Suppressor macrophage treated with lipopolysaccharide for 4 hours (primary cell): ENCODE results near the gene RAPGEF1.
"Not testable (repeated sequence)": the region's sequence is repeated elsewhere in the genome, so short reads cannot be mapped to it uniquely, and the experiment has no call there.

Experiments used
- DNase-seq: peaks from one replicate; pipeline ENCODE4 v3.0.0-alpha.2; 2020

The RAPGEF1 gene

GRCh38 chr9:131739959-131740648 is at the start of gene RAPGEF1:
Gene RAPGEF1 (minus strand): TSS chr9:131740076. CDS start chr9:131739830, 246 bp downstream.
- DNase-seq = peak; percentile 84

- no peak for DNase-seq
Measured at GRCh38 chr9:131788851-131789250, 49.0 kb upstream of the RAPGEF1 start.

- no peak for DNase-seq
Measured at GRCh38 chr9:131787838-131788237, 48.0 kb upstream of the RAPGEF1 start.

- DNase-seq = no peak
Measured at GRCh38 chr9:131784748-131785501, 45.0 kb upstream of the RAPGEF1 start.

- no peak for DNase-seq
Measured at GRCh38 chr9:131781069-131781468, 41.2 kb upstream of the RAPGEF1 start.

GRCh38 chr9:131776473-131776872 is 36.6 kb upstream of the RAPGEF1 start:
- DNase-seq = peak; percentile 28

- no peak for DNase-seq
Measured at GRCh38 chr9:131776036-131776435, 36.2 kb upstream of the RAPGEF1 start.

GRCh38 chr9:131774636-131775035 is 34.8 kb upstream of the RAPGEF1 start:
- no peak for DNase-seq

- DNase-seq = peak; percentile 57
Measured at GRCh38 chr9:131773911-131774379, 34.1 kb upstream of the RAPGEF1 start.

- no peak for DNase-seq
Measured at GRCh38 chr9:131772940-131773339, 33.1 kb upstream of the RAPGEF1 start.

GRCh38 chr9:131771646-131772045 is 31.8 kb upstream of the RAPGEF1 start:
- DNase-seq = no peak

- no peak for DNase-seq
Measured at GRCh38 chr9:131769361-131769760, 29.5 kb upstream of the RAPGEF1 start.

- no peak for DNase-seq
Measured at GRCh38 chr9:131764568-131764967, 24.7 kb upstream of the RAPGEF1 start.

GRCh38 chr9:131762356-131762932 is 22.6 kb upstream of the RAPGEF1 start:
- DNase-seq = peak; percentile 83

GRCh38 chr9:131759017-131759647 is 19.3 kb upstream of the RAPGEF1 start:
- no peak for DNase-seq

GRCh38 chr9:131757549-131757948 is 17.7 kb upstream of the RAPGEF1 start:
- no peak for DNase-seq

- peak; percentile 88 for DNase-seq
Measured at GRCh38 chr9:131755541-131756198, 15.8 kb upstream of the RAPGEF1 start.

- no peak for DNase-seq
Measured at GRCh38 chr9:131754846-131755245, 15.0 kb upstream of the RAPGEF1 start.

GRCh38 chr9:131753751-131754150 is 13.9 kb upstream of the RAPGEF1 start:
- not testable (repeated sequence) for DNase-seq

GRCh38 chr9:131752231-131752884 is 12.5 kb upstream of the RAPGEF1 start:
- no peak for DNase-seq

- DNase-seq = no peak
Measured at GRCh38 chr9:131748411-131748955, 8.6 kb upstream of the RAPGEF1 start.

GRCh38 chr9:131747352-131747751 is 7.5 kb upstream of the RAPGEF1 start:
- DNase-seq = peak; percentile 92
